ENCODE data around the gene RPA1. TPM values are rescaled to one million over a fixed set of nuclear protein-coding genes. Genes with fewer than 3 reads are reported as not detected.

The RPA1 gene
- total and polyA plus RNA-seq, 2 of the 8 experiments (the other 6 are each of a cell fraction or from before 2014, with no cell fraction given), result 79.1 to 194 TPM

GRCh38 chr17:1939981-1940809 is 110.4 kb downstream of the RPA1 start (continued):
- TF ChIP-seq CTCF (IDR thresholded peaks at IDR 0.05; ENCODE audit: control extremely low read depth in 1 of 3, insufficient read depth in 1 of 3, low read depth in 1 of 3, low read length in 3 of 3), result no peak
- no peak for TF ChIP-seq POLR2A (IDR thresholded peaks at IDR 0.05; ENCODE audit: control extremely low read depth in 1 of 2, low read depth in 2 of 2, low read length in 2 of 2)

Data from H1 (cell line).